ENCODE results near the gene PNPLA5.

PNPLA5 gene

GRCh38 chr22:43901976-43902643, 10.3 kb upstream of the PNPLA5 start:
- TF ChIP-seq CREB1 (IDR thresholded peaks at IDR 0.05; ENCODE audit: low read depth): no peak
- no peak for TF ChIP-seq REST (IDR thresholded peaks at IDR 0.05; ENCODE audit: low read depth)
- no peak for TF ChIP-seq EP300 (IDR thresholded peaks at IDR 0.05; ENCODE audit: borderline replicate concordance)
- no peak for TF ChIP-seq FOXM1 (IDR thresholded peaks at IDR 0.05; ENCODE audit: borderline replicate concordance, low read depth)
- TF ChIP-seq CEBPB (IDR thresholded peaks at IDR 0.05): no peak
- TF ChIP-seq YY1 (IDR thresholded peaks at IDR 0.05; ENCODE audit: low read depth): no peak
- no peak for TF ChIP-seq NFIC (IDR thresholded peaks at IDR 0.05)
- TF ChIP-seq TEAD4 (IDR thresholded peaks at IDR 0.05): no peak
- no peak for TF ChIP-seq ZBTB7A (IDR thresholded peaks at IDR 0.05; ENCODE audit: low read depth)
- TF ChIP-seq TCF12 (IDR thresholded peaks at IDR 0.05; ENCODE audit: low read depth): no peak
- no peak for TF ChIP-seq MAX (IDR thresholded peaks at IDR 0.05)
- no peak for TF ChIP-seq EGR1 (IDR thresholded peaks at IDR 0.05)
- no peak for TF ChIP-seq TAF1 (IDR thresholded peaks at IDR 0.05; ENCODE audit: low read depth)
- TF ChIP-seq USF1 (IDR thresholded peaks at IDR 0.05): no peak
- TF ChIP-seq RAD21 (IDR thresholded peaks at IDR 0.05; ENCODE audit: low read depth): no peak

DNA sequence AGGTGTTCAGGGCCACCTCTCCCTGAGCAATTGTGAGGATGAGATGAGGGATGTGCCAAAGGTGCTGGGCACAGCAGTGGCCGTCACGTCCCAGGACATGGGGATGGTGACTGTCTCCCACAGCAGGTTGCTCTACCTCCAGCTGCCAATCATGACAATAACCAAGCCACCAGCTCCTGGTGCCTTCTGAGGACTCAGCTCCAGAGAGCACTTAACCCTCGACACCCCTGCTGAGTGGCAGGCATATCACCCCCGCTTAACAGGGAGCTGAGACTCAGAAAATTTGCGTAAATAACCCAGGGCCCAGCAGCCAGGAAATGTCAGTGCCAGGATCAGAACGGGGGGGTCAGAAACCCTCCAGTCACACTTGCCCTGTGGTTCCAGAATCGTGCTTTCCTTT, 8.4 kb upstream of the PNPLA5 start:
- TF ChIP-seq ZBTB7A (IDR thresholded peaks at IDR 0.05; ENCODE audit: low read depth) (no peak), EP300 (IDR thresholded peaks at IDR 0.05; ENCODE audit: borderline replicate concordance) (no peak), YY1 (IDR thresholded peaks at IDR 0.05; ENCODE audit: low read depth) (no peak), MAX (IDR thresholded peaks at IDR 0.05) (no peak), REST (IDR thresholded peaks at IDR 0.05; ENCODE audit: low read depth) (no peak), TEAD4 (IDR thresholded peaks at IDR 0.05) (no peak), TAF1 (IDR thresholded peaks at IDR 0.05; ENCODE audit: low read depth) (no peak), TCF12 (IDR thresholded peaks at IDR 0.05; ENCODE audit: low read depth) (no peak), NFIC (IDR thresholded peaks at IDR 0.05) (no peak), CREB1 (IDR thresholded peaks at IDR 0.05; ENCODE audit: low read depth) (no peak), FOXM1 (IDR thresholded peaks at IDR 0.05; ENCODE audit: borderline replicate concordance, low read depth) (no peak), CEBPB (IDR thresholded peaks at IDR 0.05) (no peak), USF1 (IDR thresholded peaks at IDR 0.05) (no peak)

DNA sequence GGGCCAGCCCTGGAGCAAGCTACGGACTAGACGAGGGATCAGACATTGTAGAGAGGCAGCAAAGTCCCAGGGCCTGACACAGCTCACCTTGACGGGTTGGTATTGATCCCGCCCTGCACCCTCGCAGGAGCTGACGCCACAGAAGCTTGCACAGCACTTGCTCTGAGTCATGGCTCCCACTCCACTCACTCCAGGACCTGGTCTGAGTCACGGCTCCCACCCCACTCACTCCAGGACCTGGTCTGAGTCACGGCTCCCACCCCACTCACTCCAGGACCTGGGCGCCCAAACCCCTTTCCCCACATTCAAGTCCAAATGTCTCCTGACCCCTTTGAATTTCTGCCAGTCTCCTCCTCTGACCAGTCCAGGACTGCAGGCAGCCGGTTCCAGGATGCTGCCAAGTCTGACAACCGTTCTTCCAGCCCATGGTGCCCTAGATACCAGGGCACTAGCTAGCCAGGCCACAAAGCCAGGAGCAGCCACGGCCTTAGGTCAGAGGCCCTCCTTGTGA, 6.0 kb upstream of the PNPLA5 start:
- TF ChIP-seq ZBTB7A (IDR thresholded peaks at IDR 0.05; ENCODE audit: low read depth) (no peak), RAD21 (IDR thresholded peaks at IDR 0.05; ENCODE audit: low read depth) (no peak), EGR1 (IDR thresholded peaks at IDR 0.05) (no peak), YY1 (IDR thresholded peaks at IDR 0.05; ENCODE audit: low read depth) (no peak), TCF12 (IDR thresholded peaks at IDR 0.05; ENCODE audit: low read depth) (no peak), USF1 (IDR thresholded peaks at IDR 0.05) (no peak), TEAD4 (IDR thresholded peaks at IDR 0.05) (no peak), REST (IDR thresholded peaks at IDR 0.05; ENCODE audit: low read depth) (no peak), MAX (IDR thresholded peaks at IDR 0.05) (no peak), EP300 (IDR thresholded peaks at IDR 0.05; ENCODE audit: borderline replicate concordance) (no peak), NFIC (IDR thresholded peaks at IDR 0.05) (no peak), TAF1 (IDR thresholded peaks at IDR 0.05; ENCODE audit: low read depth) (no peak), CREB1 (IDR thresholded peaks at IDR 0.05; ENCODE audit: low read depth) (no peak), FOXM1 (IDR thresholded peaks at IDR 0.05; ENCODE audit: borderline replicate concordance, low read depth) (no peak), CEBPB (IDR thresholded peaks at IDR 0.05) (no peak)

Measured in Ishikawa (cell line).